Activated naive CD8-positive, alpha-beta T cell treated with anti-CD3 and anti-CD28 coated beads, Interleukin-2, amount 10 ng/mL, durations not matched to agents 7 days and 5 days (primary cell): ENCODE data around the gene CTXN3. TPM values are rescaled to one million over a fixed set of nuclear protein-coding genes. Genes with fewer than 3 reads are reported as not detected.

Source experiments
- ATAC-seq: fragments of 150-1000 bp; cut with Tn5 transposase; one replicate; pipeline ENCODE4 v1.10.0; 2021; ENCODE audit warnings: low read depth, moderate library complexity
- POLR2A ChIA-PET: fragments of 350-600 bp; sonication (Branson Sonifier 250); formaldehyde crosslinking; loops from one replicate; lab custom pipeline; 2021; ENCODE audit warnings: antibody characterized with exemption; lab: Charles Lee
- DNase-seq: peaks from one replicate; pipeline ENCODE4 v3.0.0; 2021
- H3K27ac Mint-ChIP-seq: one replicate; pipeline ENCODE4 v1.8.0; 2022; ENCODE audit warnings: mild to moderate bottlenecking, mixed read lengths
- H3K27me3 Mint-ChIP-seq: one replicate; pipeline ENCODE4 v1.8.0; 2022; ENCODE audit warnings: mild to moderate bottlenecking, moderate library complexity, mixed read lengths
- H3K36me3 Mint-ChIP-seq: one replicate; pipeline ENCODE4 v1.8.0; 2021; ENCODE audit warnings: mild to moderate bottlenecking, mixed read lengths
- H3K4me1 Mint-ChIP-seq: one replicate; pipeline ENCODE4 v1.8.0; 2021; ENCODE audit warnings: mixed read lengths
- H3K4me3 Mint-ChIP-seq: one replicate; pipeline ENCODE4 v1.8.0; 2022; ENCODE audit warnings: mild to moderate bottlenecking, moderate library complexity, mixed read lengths
- H3K9me3 Mint-ChIP-seq: one replicate; pipeline ENCODE4 v1.8.0; 2021; ENCODE audit warnings: mixed read lengths
- total RNA-seq, 2 experiments: library from RNA; stranded (reverse); gene quantifications; one replicate each; pipeline ENCODE4 v1.2.3, GENCODE V29; 2021

The CTXN3 gene
- not detected for total RNA-seq

GRCh38 chr5:127649018-127649439 lies at the start of gene CTXN3:
TSS of gene CTXN3 (plus strand) at chr5:127649082. CDS start at chr5:127657522, 8,440 bp downstream.
- POLR2A ChIA-PET = no interaction called here
- Mint-ChIP-seq H3K27me3 (no peaks in the 10 kb centered on the region), H3K36me3 (no peaks in the 10 kb centered on the region), H3K27ac (no peak within 1 kb of the TSS), H3K4me1 (no peaks in the 10 kb centered on the region), H3K9me3 (no peaks in the 10 kb centered on the region), H3K4me3 (no peak within 1 kb of the TSS)
- DNase-seq (no peak), ATAC-seq (no peak)

GRCh38 chr5:127599320-127599719 lies 49.6 kb upstream of the CTXN3 start:
- Mint-ChIP-seq H3K27me3 (peaks cover 3% of the 10 kb centered on the region), H3K9me3 (no peaks in the 10 kb centered on the region), H3K36me3 (no peaks in the 10 kb centered on the region), H3K27ac (no peak overlapping the region), H3K4me3 (no peak overlapping the region), H3K4me1 (peaks cover 7% of the 10 kb centered on the region)
- ATAC-seq (no peak), DNase-seq (no peak)
- POLR2A ChIA-PET = no interaction called here

- ATAC-seq = no peak
- H3K27me3 Mint-ChIP-seq = peaks cover 3% of the 10 kb centered on the region
- no peak overlapping the region for H3K4me3 Mint-ChIP-seq
- no peak for DNase-seq
- H3K4me1 Mint-ChIP-seq = peaks cover 7% of the 10 kb centered on the region
- H3K9me3 Mint-ChIP-seq = no peaks in the 10 kb centered on the region
- POLR2A ChIA-PET = no interaction called here
- H3K36me3 Mint-ChIP-seq = no peaks in the 10 kb centered on the region
- H3K27ac Mint-ChIP-seq = no peak overlapping the region
Measured at GRCh38 chr5:127599847-127600246, 49.0 kb upstream of the CTXN3 start.

- H3K4me1 Mint-ChIP-seq = peaks cover 2% of the 10 kb centered on the region
- H3K27ac Mint-ChIP-seq = no peak overlapping the region
Measured at GRCh38 chr5:127601111-127601510, 47.8 kb upstream of the CTXN3 start.

GRCh38 chr5:127601601-127602000 lies 47.3 kb upstream of the CTXN3 start:
- Mint-ChIP-seq H3K27ac (no peak overlapping the region), H3K27me3 (peaks cover 3% of the 10 kb centered on the region), H3K36me3 (no peaks in the 10 kb centered on the region), H3K9me3 (no peaks in the 10 kb centered on the region), H3K4me1 (peaks cover 2% of the 10 kb centered on the region), H3K4me3 (no peak overlapping the region)
- DNase-seq (no peak), ATAC-seq (no peak)
- POLR2A ChIA-PET = no interaction called here

More at GRCh38 chr5:127601111-127601510, 47.8 kb upstream of the CTXN3 start:
- H3K4me3 Mint-ChIP-seq = no peak overlapping the region
- ATAC-seq (no peak), DNase-seq (no peak)
- H3K9me3 Mint-ChIP-seq = no peaks in the 10 kb centered on the region
- H3K36me3 Mint-ChIP-seq = no peaks in the 10 kb centered on the region
- H3K27me3 Mint-ChIP-seq = peaks cover 3% of the 10 kb centered on the region
- POLR2A ChIA-PET = no interaction called here

GRCh38 chr5:127602481-127602880 lies 46.4 kb upstream of the CTXN3 start:
- Mint-ChIP-seq H3K27ac (no peak overlapping the region), H3K9me3 (no peaks in the 10 kb centered on the region)

GRCh38 chr5:127602896-127603844 lies 45.7 kb upstream of the CTXN3 start:
- no peak overlapping the region for H3K27ac Mint-ChIP-seq
- ATAC-seq (no peak), DNase-seq (no peak)
- no peaks in the 10 kb centered on the region for H3K9me3 Mint-ChIP-seq
- no peaks in the 10 kb centered on the region for H3K36me3 Mint-ChIP-seq
- POLR2A ChIA-PET = no interaction called here
- H3K27me3 Mint-ChIP-seq = peaks cover 3% of the 10 kb centered on the region
- no peaks in the 10 kb centered on the region for H3K4me1 Mint-ChIP-seq
- H3K4me3 Mint-ChIP-seq = no peak overlapping the region

More at GRCh38 chr5:127602481-127602880, 46.4 kb upstream of the CTXN3 start:
- Mint-ChIP-seq H3K27me3 (peaks cover 3% of the 10 kb centered on the region), H3K4me3 (no peak overlapping the region), H3K36me3 (no peaks in the 10 kb centered on the region), H3K4me1 (no peaks in the 10 kb centered on the region)
- DNase-seq (no peak), ATAC-seq (no peak)
- POLR2A ChIA-PET = no interaction called here

GRCh38 chr5:127608077-127608660 lies 40.7 kb upstream of the CTXN3 start:
- H3K4me3 Mint-ChIP-seq = no peak overlapping the region
- no peak for ATAC-seq
- DNase-seq = no peak
- H3K4me1 Mint-ChIP-seq = peaks cover 1% of the 10 kb centered on the region
- H3K9me3 Mint-ChIP-seq = no peaks in the 10 kb centered on the region
- peaks cover 6% of the 10 kb centered on the region for H3K27me3 Mint-ChIP-seq
- no peaks in the 10 kb centered on the region for H3K36me3 Mint-ChIP-seq
- POLR2A ChIA-PET = no interaction called here
- H3K27ac Mint-ChIP-seq = no peak overlapping the region

GRCh38 chr5:127609011-127609410 lies 39.9 kb upstream of the CTXN3 start:
- Mint-ChIP-seq H3K27ac (no peak overlapping the region), H3K4me1 (peaks cover 1% of the 10 kb centered on the region), H3K9me3 (no peaks in the 10 kb centered on the region), H3K36me3 (no peaks in the 10 kb centered on the region), H3K4me3 (no peak overlapping the region), H3K27me3 (peaks cover 3% of the 10 kb centered on the region)
- no peak for DNase-seq
- POLR2A ChIA-PET = no interaction called here
- no peak for ATAC-seq

GRCh38 chr5:127609957-127610356 lies 38.9 kb upstream of the CTXN3 start:
- Mint-ChIP-seq H3K36me3 (no peaks in the 10 kb centered on the region), H3K4me3 (no peak overlapping the region), H3K4me1 (peaks cover 1% of the 10 kb centered on the region), H3K27me3 (peaks cover 3% of the 10 kb centered on the region), H3K9me3 (no peaks in the 10 kb centered on the region), H3K27ac (no peak overlapping the region)
- POLR2A ChIA-PET = no interaction called here
- DNase-seq = no peak
- no peak for ATAC-seq

GRCh38 chr5:127612441-127613141 lies 36.3 kb upstream of the CTXN3 start:
- H3K4me1 Mint-ChIP-seq = peaks cover 1% of the 10 kb centered on the region
- ATAC-seq (no peak), DNase-seq (no peak)
- H3K36me3 Mint-ChIP-seq = no peaks in the 10 kb centered on the region
- H3K9me3 Mint-ChIP-seq = no peaks in the 10 kb centered on the region
- H3K4me3 Mint-ChIP-seq = no peak overlapping the region
- H3K27ac Mint-ChIP-seq = no peak overlapping the region
- POLR2A ChIA-PET = no interaction called here
- H3K27me3 Mint-ChIP-seq = peaks cover 3% of the 10 kb centered on the region

- no peak for DNase-seq
- no peak overlapping the region for H3K4me3 Mint-ChIP-seq
- POLR2A ChIA-PET = no interaction called here
- peaks cover 3% of the 10 kb centered on the region for H3K27me3 Mint-ChIP-seq
- H3K9me3 Mint-ChIP-seq = no peaks in the 10 kb centered on the region
- no peak overlapping the region for H3K27ac Mint-ChIP-seq
- no peak for ATAC-seq
- H3K36me3 Mint-ChIP-seq = no peaks in the 10 kb centered on the region
- no peaks in the 10 kb centered on the region for H3K4me1 Mint-ChIP-seq
Measured at GRCh38 chr5:127615916-127616315, 33.0 kb upstream of the CTXN3 start.

- H3K27ac Mint-ChIP-seq = no peak overlapping the region
- H3K9me3 Mint-ChIP-seq = no peaks in the 10 kb centered on the region
- no peaks in the 10 kb centered on the region for H3K36me3 Mint-ChIP-seq
- H3K4me3 Mint-ChIP-seq = no peak overlapping the region
- no peak for ATAC-seq
- H3K4me1 Mint-ChIP-seq = no peaks in the 10 kb centered on the region
- DNase-seq = no peak
- no peaks in the 10 kb centered on the region for H3K27me3 Mint-ChIP-seq
- POLR2A ChIA-PET = no interaction called here
Measured at GRCh38 chr5:127619908-127620479, 28.9 kb upstream of the CTXN3 start.
